ENCODE measurements around the gene PKP2.
"Not testable (repeated sequence)": the region's sequence is repeated elsewhere in the genome, so short reads cannot be mapped to it uniquely, and the experiment has no call there.

PKP2 gene

GRCh38 chr12:32877601-32878459 lies 18.7 kb downstream of the PKP2 start:
- Histone ChIP-seq H3K4me1 (ENCODE audit: control insufficient read depth, low read depth, low read length) (no peaks in the 10 kb centered on the region), H3K4me3 (ENCODE audit: low read length) (no peak overlapping the region), H3K9ac (ENCODE audit: low read length) (no peak overlapping the region), H3K27me3 (ENCODE audit: control insufficient read depth, insufficient read depth, low read length) (no peaks in the 10 kb centered on the region), H3K36me3 (ENCODE audit: control insufficient read depth, low read depth, low read length) (peaks cover 12% of the 10 kb centered on the region), H3K27ac (ENCODE audit: low read length) (no peak overlapping the region), H3K9me3 (ENCODE audit: control insufficient read depth, low read depth, low read length) (no peaks in the 10 kb centered on the region)

GRCh38 chr12:32876004-32876403 lies 20.6 kb downstream of the PKP2 start:
- no peak overlapping the region for H3K27ac ChIP-seq (ENCODE audit: low read length)
- no peaks in the 10 kb centered on the region for H3K4me1 ChIP-seq (ENCODE audit: control insufficient read depth, low read depth, low read length)
- H3K27me3 ChIP-seq (ENCODE audit: control insufficient read depth, insufficient read depth, low read length), result no peaks in the 10 kb centered on the region
- no peak overlapping the region for H3K9ac ChIP-seq (ENCODE audit: low read length)
- peaks cover 12% of the 10 kb centered on the region for H3K36me3 ChIP-seq (ENCODE audit: control insufficient read depth, low read depth, low read length)
- H3K4me3 ChIP-seq (ENCODE audit: low read length), result no peak overlapping the region
- H3K9me3 ChIP-seq (ENCODE audit: control insufficient read depth, low read depth, low read length), result no peaks in the 10 kb centered on the region

- Histone ChIP-seq H3K27ac (ENCODE audit: low read length) (no peak overlapping the region), H3K4me1 (ENCODE audit: control insufficient read depth, low read depth, low read length) (no peaks in the 10 kb centered on the region), H3K36me3 (ENCODE audit: control insufficient read depth, low read depth, low read length) (peaks cover 12% of the 10 kb centered on the region), H3K9ac (ENCODE audit: low read length) (no peak overlapping the region), H3K9me3 (ENCODE audit: control insufficient read depth, low read depth, low read length) (no peaks in the 10 kb centered on the region), H3K27me3 (ENCODE audit: control insufficient read depth, insufficient read depth, low read length) (no peaks in the 10 kb centered on the region), H3K4me3 (ENCODE audit: low read length) (no peak overlapping the region)
Measured at GRCh38 chr12:32874975-32875374, 21.6 kb downstream of the PKP2 start.

- no peak overlapping the region for H3K4me3 ChIP-seq (ENCODE audit: low read length)
- H3K4me1 ChIP-seq (ENCODE audit: control insufficient read depth, low read depth, low read length), result no peaks in the 10 kb centered on the region
- H3K36me3 ChIP-seq (ENCODE audit: control insufficient read depth, low read depth, low read length), result peaks cover 12% of the 10 kb centered on the region
- no peak overlapping the region for H3K27ac ChIP-seq (ENCODE audit: low read length)
- H3K27me3 ChIP-seq (ENCODE audit: control insufficient read depth, insufficient read depth, low read length), result no peaks in the 10 kb centered on the region
- no peak overlapping the region for H3K9ac ChIP-seq (ENCODE audit: low read length)
- H3K9me3 ChIP-seq (ENCODE audit: control insufficient read depth, low read depth, low read length), result no peaks in the 10 kb centered on the region
Measured at GRCh38 chr12:32874078-32874477, 22.5 kb downstream of the PKP2 start.

GRCh38 chr12:32872416-32872815 lies 24.2 kb downstream of the PKP2 start:
- H3K27me3 ChIP-seq (ENCODE audit: control insufficient read depth, insufficient read depth, low read length); H3K27ac ChIP-seq (ENCODE audit: low read length); H3K36me3 ChIP-seq (ENCODE audit: control insufficient read depth, low read depth, low read length); H3K9me3 ChIP-seq (ENCODE audit: control insufficient read depth, low read depth, low read length); H3K9ac ChIP-seq (ENCODE audit: low read length); H3K4me1 ChIP-seq (ENCODE audit: control insufficient read depth, low read depth, low read length); H3K4me3 ChIP-seq (ENCODE audit: low read length): not testable (repeated sequence)

- Histone ChIP-seq H3K4me3 (ENCODE audit: low read length) (no peak overlapping the region), H3K9me3 (ENCODE audit: control insufficient read depth, low read depth, low read length) (no peaks in the 10 kb centered on the region), H3K27me3 (ENCODE audit: control insufficient read depth, insufficient read depth, low read length) (no peaks in the 10 kb centered on the region), H3K36me3 (ENCODE audit: control insufficient read depth, low read depth, low read length) (no peaks in the 10 kb centered on the region), H3K9ac (ENCODE audit: low read length) (no peak overlapping the region), H3K27ac (ENCODE audit: low read length) (no peak overlapping the region), H3K4me1 (ENCODE audit: control insufficient read depth, low read depth, low read length) (no peaks in the 10 kb centered on the region)
Measured at GRCh38 chr12:32870716-32871115, 25.9 kb downstream of the PKP2 start.

GRCh38 chr12:32868885-32869284 lies 27.7 kb downstream of the PKP2 start:
- no peaks in the 10 kb centered on the region for H3K36me3 ChIP-seq (ENCODE audit: control insufficient read depth, low read depth, low read length)
- H3K27ac ChIP-seq (ENCODE audit: low read length), result no peak overlapping the region
- no peaks in the 10 kb centered on the region for H3K9me3 ChIP-seq (ENCODE audit: control insufficient read depth, low read depth, low read length)
- no peak overlapping the region for H3K9ac ChIP-seq (ENCODE audit: low read length)
- no peaks in the 10 kb centered on the region for H3K4me1 ChIP-seq (ENCODE audit: control insufficient read depth, low read depth, low read length)
- no peak overlapping the region for H3K4me3 ChIP-seq (ENCODE audit: low read length)
- no peaks in the 10 kb centered on the region for H3K27me3 ChIP-seq (ENCODE audit: control insufficient read depth, insufficient read depth, low read length)

GRCh38 chr12:32864731-32865130 lies 31.8 kb downstream of the PKP2 start:
- no peak overlapping the region for H3K9ac ChIP-seq (ENCODE audit: low read length)
- H3K27me3 ChIP-seq (ENCODE audit: control insufficient read depth, insufficient read depth, low read length), result no peaks in the 10 kb centered on the region
- no peaks in the 10 kb centered on the region for H3K9me3 ChIP-seq (ENCODE audit: control insufficient read depth, low read depth, low read length)
- H3K27ac ChIP-seq (ENCODE audit: low read length), result no peak overlapping the region
- no peak overlapping the region for H3K4me3 ChIP-seq (ENCODE audit: low read length)
- no peaks in the 10 kb centered on the region for H3K36me3 ChIP-seq (ENCODE audit: control insufficient read depth, low read depth, low read length)
- H3K4me1 ChIP-seq (ENCODE audit: control insufficient read depth, low read depth, low read length), result no peaks in the 10 kb centered on the region

GRCh38 chr12:32863128-32863527 lies 33.4 kb downstream of the PKP2 start:
- no peak overlapping the region for H3K27ac ChIP-seq (ENCODE audit: low read length)
- H3K27me3 ChIP-seq (ENCODE audit: control insufficient read depth, insufficient read depth, low read length), result no peaks in the 10 kb centered on the region
- no peaks in the 10 kb centered on the region for H3K4me1 ChIP-seq (ENCODE audit: control insufficient read depth, low read depth, low read length)
- no peaks in the 10 kb centered on the region for H3K36me3 ChIP-seq (ENCODE audit: control insufficient read depth, low read depth, low read length)
- H3K9me3 ChIP-seq (ENCODE audit: control insufficient read depth, low read depth, low read length), result no peaks in the 10 kb centered on the region
- H3K9ac ChIP-seq (ENCODE audit: low read length), result no peak overlapping the region
- H3K4me3 ChIP-seq (ENCODE audit: low read length), result no peak overlapping the region

GRCh38 chr12:32861658-32862057 lies 34.9 kb downstream of the PKP2 start:
- H3K27ac ChIP-seq (ENCODE audit: low read length); H3K36me3 ChIP-seq (ENCODE audit: control insufficient read depth, low read depth, low read length); H3K9ac ChIP-seq (ENCODE audit: low read length): not testable (repeated sequence)

GRCh38 chr12:32860192-32860591 lies 36.4 kb downstream of the PKP2 start:
- H3K36me3 ChIP-seq (ENCODE audit: control insufficient read depth, low read depth, low read length), result no peaks in the 10 kb centered on the region
- no peak overlapping the region for H3K27ac ChIP-seq (ENCODE audit: low read length)
- H3K9me3 ChIP-seq (ENCODE audit: control insufficient read depth, low read depth, low read length), result no peaks in the 10 kb centered on the region
- no peaks in the 10 kb centered on the region for H3K27me3 ChIP-seq (ENCODE audit: control insufficient read depth, insufficient read depth, low read length)
- no peak overlapping the region for H3K4me3 ChIP-seq (ENCODE audit: low read length)
- H3K4me1 ChIP-seq (ENCODE audit: control insufficient read depth, low read depth, low read length), result no peaks in the 10 kb centered on the region
- no peak overlapping the region for H3K9ac ChIP-seq (ENCODE audit: low read length)

More at GRCh38 chr12:32861658-32862057, 34.9 kb downstream of the PKP2 start:
- not testable (repeated sequence) for H3K4me3 ChIP-seq (ENCODE audit: low read length); H3K9me3 ChIP-seq (ENCODE audit: control insufficient read depth, low read depth, low read length); H3K27me3 ChIP-seq (ENCODE audit: control insufficient read depth, insufficient read depth, low read length); H3K4me1 ChIP-seq (ENCODE audit: control insufficient read depth, low read depth, low read length)

- H3K9me3 ChIP-seq (ENCODE audit: control insufficient read depth, low read depth, low read length), result no peaks in the 10 kb centered on the region
- no peak overlapping the region for H3K9ac ChIP-seq (ENCODE audit: low read length)
- no peaks in the 10 kb centered on the region for H3K4me1 ChIP-seq (ENCODE audit: control insufficient read depth, low read depth, low read length)
- no peak overlapping the region for H3K27ac ChIP-seq (ENCODE audit: low read length)
- no peaks in the 10 kb centered on the region for H3K27me3 ChIP-seq (ENCODE audit: control insufficient read depth, insufficient read depth, low read length)
- no peak overlapping the region for H3K4me3 ChIP-seq (ENCODE audit: low read length)
- no peaks in the 10 kb centered on the region for H3K36me3 ChIP-seq (ENCODE audit: control insufficient read depth, low read depth, low read length)
Measured at GRCh38 chr12:32859389-32859788, 37.2 kb downstream of the PKP2 start.
